T-cell (primary cell): ENCODE measurements around the gene GDF7. TPM values are rescaled to one million over a fixed set of nuclear protein-coding genes. Genes with fewer than 3 reads are reported as not detected.

Source experiments
- ATAC-seq, 4 experiments: fragments of 200-7000 bp in 3 of 4; fragments of 150-1000 bp in 1 of 4; cut with Tn5 transposase; replicated peaks in 1 of 4; 1 replicate in 3 of 4; 2 replicates in 1 of 4; pipeline ENCODE4 v1.10.0; 2021; ENCODE audit warnings: moderate library complexity in 3 of 4, mild to moderate bottlenecking in 2 of 4, moderate number of reproducible peaks in 1 of 4
- CTCF ChIA-PET, 2 donors: fragments of 300-600 bp; sonication (Branson Sonifier 250); formaldehyde crosslinking; loops; one replicate each; lab custom pipeline; 2022; ENCODE audit warnings: antibody characterized with exemption in 2 of 2; lab: Charles Lee
- POLR2A ChIA-PET, 2 donors: fragments of 300-600 bp; sonication (Branson Sonifier 250); formaldehyde crosslinking; loops; one replicate each; lab custom pipeline; 2022; ENCODE audit warnings: antibody characterized with exemption in 2 of 2; lab: Charles Lee
- DNase-seq, 35 experiments: peaks; one replicate each; pipeline versions ENCODE4 v3.0.0 to v3.0.0-alpha.2; 2013 to 2023
- H3K27ac ChIP-seq: one replicate; pipeline ENCODE4 v1.5.1; 2013; ENCODE audit warnings: low read length
- H3K27me3 ChIP-seq, 2 experiments: replicated peaks in 1 of 2; 1 replicate in 1 of 2; 2 replicates in 1 of 2; pipeline versions ENCODE4 v1.6.1 to v1.7.0; 2013; ENCODE audit warnings: low read length in 1 of 2, mixed read lengths in 1 of 2; ENCODE audit not compliant: control insufficient read depth in 2 of 2, insufficient read depth in 2 of 2; ENCODE audit errors: extremely low read depth in 1 of 2
- H3K36me3 ChIP-seq, 2 donors: 1 replicate in 1 of 2; 2 replicates in 1 of 2; pipeline versions ENCODE4 v1.6.1 to v1.7.0; 2013; ENCODE audit warnings: low read length in 1 of 2; ENCODE audit not compliant: control insufficient read depth in 2 of 2, insufficient read depth in 1 of 2; ENCODE audit errors: extremely low read depth in 1 of 2
- H3K4me1 ChIP-seq, 2 experiments: 1 replicate in 1 of 2; 2 replicates in 1 of 2; pipeline versions ENCODE4 v1.6.1 to v1.7.0; 2013; ENCODE audit warnings: low read length in 2 of 2, mixed read lengths in 1 of 2; ENCODE audit not compliant: insufficient read depth in 2 of 2, control insufficient read depth in 1 of 2; ENCODE audit errors: extremely low read depth in 1 of 2
- H3K4me3 ChIP-seq, 2 donors: 1 replicate in 1 of 2; 2 replicates in 1 of 2; pipeline versions ENCODE4 v1.5.1 to v1.7.0; 2013; ENCODE audit warnings: mild to moderate bottlenecking in 2 of 2, low read length in 1 of 2, moderate library complexity in 1 of 2; ENCODE audit not compliant: control insufficient read depth in 1 of 2; ENCODE audit errors: extremely low read depth in 1 of 2
- H3K9me3 ChIP-seq: 2 replicates; pipeline ENCODE4 v1.7.0; 2013
- H3K27ac Mint-ChIP-seq, 2 donors: one replicate each; pipeline ENCODE4 v1.8.0; 2020 to 2021; ENCODE audit warnings: mild to moderate bottlenecking in 2 of 2, mixed read lengths in 2 of 2
- H3K27me3 Mint-ChIP-seq, 2 donors: one replicate each; pipeline ENCODE4 v1.8.0; 2021 to 2022; ENCODE audit warnings: mixed read lengths in 2 of 2
- H3K36me3 Mint-ChIP-seq: one replicate; pipeline ENCODE4 v1.8.0; 2021; ENCODE audit warnings: mixed read lengths
- H3K4me1 Mint-ChIP-seq, 3 donors: one replicate each; pipeline ENCODE4 v1.8.0; 2020 to 2022; ENCODE audit warnings: mixed read lengths in 3 of 3, mild to moderate bottlenecking in 1 of 3
- H3K4me3 Mint-ChIP-seq, 3 donors: one replicate each; pipeline ENCODE4 v1.8.0; 2020 to 2022; ENCODE audit warnings: mild to moderate bottlenecking in 3 of 3, mixed read lengths in 3 of 3, moderate library complexity in 3 of 3
- H3K9me3 Mint-ChIP-seq, 3 donors: one replicate each; pipeline ENCODE4 v1.8.0; 2020 to 2022; ENCODE audit warnings: mixed read lengths in 3 of 3
- WGBS: methylation state at CpG from one replicate; pipeline ENCODE4 v1.1.5; 2013; ENCODE audit warnings: missing lambda C conversion rate; ENCODE audit not compliant: insufficient coverage; 5-methylcytosine and 5-hydroxymethylcytosine counted together
- total RNA-seq, 35 experiments: library from RNA in 6 of 35; stranded (reverse) in 6 of 35; fragments of 120-200 nt in 1 of 35; gene quantifications; one replicate each; pipeline versions ENCODE4 v1.2.1 to v1.2.4 and lab custom pipeline; 2013 to 2026

Gene GDF7
- total RNA-seq, 5 donors from 2014 or later (not counting 1 experiment from before 2014, with no cell fraction given) = 0.10 to 0.51 (median 0.16) TPM

DNA sequence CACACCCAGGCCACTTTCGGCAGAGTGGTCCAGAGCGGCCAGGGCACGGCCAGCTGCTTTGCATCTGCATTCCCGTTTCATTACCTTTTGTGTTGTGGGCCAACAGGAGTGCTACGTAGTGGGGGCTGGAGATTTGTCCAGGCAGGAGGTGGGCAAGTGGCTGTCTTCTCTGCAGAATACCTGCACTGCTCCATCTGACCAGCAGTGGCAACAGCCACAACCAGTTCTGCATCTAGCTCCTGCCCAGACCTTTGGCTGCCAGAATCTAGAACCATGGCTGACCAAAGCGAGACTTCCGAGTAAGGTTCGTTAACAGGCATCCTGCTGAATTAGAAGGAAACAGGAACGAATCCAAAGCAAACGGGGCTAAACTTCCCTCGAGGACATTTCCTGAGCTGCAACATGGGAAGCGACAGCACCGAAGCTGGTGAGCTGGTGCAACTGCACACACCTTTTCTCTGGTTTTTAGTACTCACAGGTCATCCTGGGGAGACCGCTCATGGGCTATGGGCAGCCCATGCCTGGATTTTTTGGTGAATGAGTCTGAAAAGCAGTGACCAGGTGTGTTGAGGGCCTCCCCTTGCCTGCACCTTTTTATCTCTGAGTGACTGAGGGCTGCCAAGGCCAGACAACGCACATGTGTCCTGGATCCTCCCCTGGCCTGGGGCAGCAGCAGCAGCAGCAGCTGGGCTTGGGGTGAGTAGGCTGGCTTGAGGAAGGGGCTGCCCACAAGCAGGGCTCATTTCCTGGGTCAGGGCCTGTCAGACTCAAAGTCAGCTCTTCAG, 10.5 kb downstream of the GDF7 start:
- Mint-ChIP-seq H3K36me3 (peaks cover 9% of the 10 kb centered on the region), H3K9me3 (no peaks in the 10 kb centered on the region), H3K4me3 (no peak overlapping the region), H3K27me3 (peaks cover 0 to 16% of the 10 kb centered on the region in 2 donors), H3K4me1 (peaks cover 0 to 6% (median 5%) of the 10 kb centered on the region in 3 donors), H3K27ac (no peak overlapping the region)
- Histone ChIP-seq H3K4me1 (no peaks in the 10 kb centered on the region), H3K4me3 (no peak overlapping the region), H3K27ac (no peak overlapping the region), H3K9me3 (no peaks in the 10 kb centered on the region), H3K27me3 (peaks cover 5 to 15% of the 10 kb centered on the region in 2 experiments), H3K36me3 (peaks cover 4 to 13% of the 10 kb centered on the region in 2 donors)
- CTCF ChIA-PET = interaction anchor here (0.6 to 1.2 kb wide), 4 partner anchors 15 to 146 kb away, joined by 3 to 6 read pairs (median 4); no protein-coding TSS in a partner anchor
- POLR2A ChIA-PET = interaction anchor here in 1 of 2 donors (0.7 kb wide), 1 partner anchor 22 kb away, joined by 3 read pairs; no protein-coding TSS in a partner anchor
- ATAC-seq = no peak
- 95% methylated on average over 15 of the region's 15 CpGs for WGBS
- no peak for DNase-seq

DNA sequence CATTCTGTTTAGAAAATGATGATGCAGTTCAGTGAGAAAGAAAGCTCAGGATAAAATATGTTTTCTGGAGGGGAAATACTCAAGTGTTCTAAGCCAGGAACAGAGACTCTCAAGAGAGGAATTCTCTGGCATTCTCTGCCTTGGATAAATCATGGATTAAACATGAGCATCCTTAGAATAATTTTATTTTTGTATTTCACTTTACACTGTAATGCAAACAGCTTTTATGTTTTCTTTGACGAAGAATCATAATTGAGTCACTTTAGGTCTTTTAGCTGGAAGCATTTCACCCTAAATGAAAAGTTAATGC, 11.1 kb downstream of the GDF7 start:
- Mint-ChIP-seq H3K36me3 (peaks cover 13% of the 10 kb centered on the region), H3K4me1 (peaks cover 0 to 9% (median 9%) of the 10 kb centered on the region in 3 donors), H3K9me3 (no peaks in the 10 kb centered on the region), H3K4me3 (no peak overlapping the region), H3K27ac (no peak overlapping the region), H3K27me3 (peaks cover 0 to 11% of the 10 kb centered on the region in 2 donors)
- H3K36me3 ChIP-seq = peaks cover 4 to 18% of the 10 kb centered on the region in 2 donors
- H3K9me3 ChIP-seq = no peaks in the 10 kb centered on the region
- no peak overlapping the region for H3K27ac ChIP-seq
- H3K27me3 ChIP-seq = peaks cover 3 to 11% of the 10 kb centered on the region in 2 experiments
- H3K4me3 ChIP-seq = no peak overlapping the region
- ChIA-PET POLR2A (interaction anchor here in 1 of 2 donors (0.7 kb wide), 1 partner anchor 51 kb away, joined by 3 read pairs; no protein-coding TSS in a partner anchor), CTCF (interaction anchor here (0.7 to 1.2 kb wide), 2 partner anchors 14 to 16 kb away, joined by 3 to 6 read pairs; no protein-coding TSS in a partner anchor)
- no peak for DNase-seq
- no peak for ATAC-seq
- no CpG with 5 or more reads among the region's 1 CpG for WGBS
- H3K4me1 ChIP-seq = no peaks in the 10 kb centered on the region

DNA sequence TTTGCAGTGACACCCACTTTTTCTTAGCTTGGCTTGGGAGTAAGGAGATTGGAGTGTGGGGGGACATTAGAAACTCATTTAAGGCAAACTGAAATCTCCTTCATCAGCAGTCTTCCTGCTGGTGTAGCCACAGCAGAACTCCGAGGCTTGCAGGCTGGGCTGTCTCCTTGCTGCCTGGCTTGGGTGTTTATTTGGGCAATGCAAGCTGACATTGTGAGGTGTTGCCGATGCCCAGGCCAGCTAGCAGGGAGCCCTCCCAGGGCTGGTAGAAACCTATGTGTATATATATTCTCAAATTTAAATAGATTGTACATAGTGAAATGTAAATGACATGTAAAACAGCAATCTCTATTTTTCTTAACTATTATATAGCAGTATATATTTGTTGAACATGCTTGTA, 11.8 kb downstream of the GDF7 start:
- POLR2A ChIA-PET = interaction anchor here in 1 of 2 donors (0.7 kb wide), 1 partner anchor 50 kb away, joined by 3 read pairs; no protein-coding TSS in a partner anchor
- Mint-ChIP-seq H3K27ac (no peak overlapping the region), H3K4me1 (peaks cover 0 to 11% (median 11%) of the 10 kb centered on the region in 3 donors), H3K36me3 (peaks cover 19% of the 10 kb centered on the region), H3K27me3 (peaks cover 0 to 4% of the 10 kb centered on the region in 2 donors), H3K4me3 (no peak overlapping the region), H3K9me3 (no peaks in the 10 kb centered on the region)
- Histone ChIP-seq H3K36me3 (peaks cover 4 to 18% of the 10 kb centered on the region in 2 donors), H3K4me1 (no peaks in the 10 kb centered on the region), H3K27me3 (peaks cover 0 to 9% of the 10 kb centered on the region in 2 experiments), H3K9me3 (no peaks in the 10 kb centered on the region), H3K27ac (no peak overlapping the region), H3K4me3 (no peak overlapping the region)
- no CpG with 5 or more reads among the region's 2 CpGs for WGBS
- no peak for ATAC-seq
- no peak for DNase-seq
- CTCF ChIA-PET = no interaction called here

DNA sequence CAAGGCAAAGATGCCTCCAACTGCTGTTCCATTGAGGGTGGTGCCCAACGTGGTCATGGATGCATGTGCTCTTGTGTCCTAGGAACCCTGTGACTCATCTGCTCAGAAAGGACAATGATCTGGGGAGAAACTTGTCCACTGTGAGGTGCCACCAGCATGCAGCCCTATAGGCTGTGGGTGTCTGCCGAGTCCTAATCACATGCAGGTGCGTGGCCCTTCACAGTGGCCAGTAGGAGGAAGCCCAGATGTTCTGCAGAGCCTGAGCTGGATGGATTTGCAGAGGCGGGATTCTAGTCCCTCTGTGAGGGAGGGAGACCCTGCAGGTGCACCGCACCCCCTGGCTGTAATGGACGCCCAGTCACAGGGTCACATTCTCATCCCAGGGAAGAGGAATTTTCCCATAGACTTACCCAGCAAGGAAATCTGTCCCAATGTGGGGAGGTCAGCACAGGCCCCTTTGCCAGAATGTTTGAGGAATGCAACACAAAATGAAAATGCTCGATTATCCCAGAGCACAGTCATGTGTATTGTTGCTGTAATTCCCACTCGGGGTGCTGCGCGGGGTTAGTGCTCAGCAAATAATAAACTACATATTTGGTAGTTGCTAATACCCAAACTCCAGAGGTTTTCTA, 13.9 kb downstream of the GDF7 start:
- H3K4me1 Mint-ChIP-seq = peaks cover 0 to 9% (median 5%) of the 10 kb centered on the region in 3 donors
- H3K4me3 ChIP-seq = no peak overlapping the region
- H3K36me3 ChIP-seq = peaks cover 4 to 30% of the 10 kb centered on the region in 2 donors
- H3K4me1 ChIP-seq = no peaks in the 10 kb centered on the region
- DNase-seq (no peak), ATAC-seq (no peak)
- H3K4me3 Mint-ChIP-seq = no peak overlapping the region
- no peak overlapping the region for H3K27ac Mint-ChIP-seq
- no peak overlapping the region for H3K27ac ChIP-seq
- H3K9me3 Mint-ChIP-seq = no peaks in the 10 kb centered on the region
- peaks cover 33% of the 10 kb centered on the region for H3K36me3 Mint-ChIP-seq
- WGBS = 96% methylated on average over 3 of the region's 10 CpGs
- H3K27me3 ChIP-seq = no peaks in the 10 kb centered on the region
- H3K27me3 Mint-ChIP-seq = no peaks in the 10 kb centered on the region
- POLR2A ChIA-PET = no interaction called here
- H3K9me3 ChIP-seq = no peaks in the 10 kb centered on the region
- CTCF ChIA-PET = no interaction called here

DNA sequence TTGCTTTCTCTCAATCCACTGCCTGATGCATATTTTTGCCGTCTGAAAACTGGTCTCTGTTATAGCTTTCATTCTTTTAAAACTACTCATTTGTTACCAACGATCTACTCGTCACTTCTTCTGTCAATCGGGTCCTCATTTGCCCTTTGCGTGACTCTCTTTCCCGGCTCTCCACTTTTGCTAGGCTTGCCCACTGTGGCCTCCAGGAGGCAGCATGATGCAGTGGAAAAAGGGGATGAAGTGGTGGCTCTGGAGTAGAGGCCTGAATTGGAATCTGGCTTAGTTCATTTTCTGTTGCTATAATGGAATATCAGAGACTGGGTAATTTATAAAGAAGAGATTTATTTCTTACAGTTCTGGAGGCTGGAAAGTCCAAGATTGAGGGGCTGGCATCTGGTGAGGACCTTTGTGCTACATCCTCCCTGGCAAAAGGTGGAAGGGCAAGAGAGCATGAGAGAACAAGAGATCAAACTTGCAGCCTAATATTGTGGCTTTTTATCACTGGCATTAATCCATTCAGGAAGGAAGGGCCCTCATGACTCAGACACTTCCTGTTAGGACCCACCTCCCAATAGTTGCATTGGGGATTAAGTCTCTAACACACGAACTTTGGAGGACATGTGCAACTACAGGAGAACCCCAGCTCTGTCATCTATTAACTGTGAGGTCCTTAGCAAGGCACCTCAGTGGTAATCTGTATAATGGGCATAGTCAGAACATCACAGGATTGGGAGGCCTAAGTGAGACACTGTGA, 15.4 kb downstream of the GDF7 start:
- peaks cover 4 to 41% of the 10 kb centered on the region in 2 donors for H3K36me3 ChIP-seq
- Mint-ChIP-seq H3K4me1 (peaks cover 0 to 9% (median 5%) of the 10 kb centered on the region in 3 donors), H3K27ac (no peak overlapping the region), H3K36me3 (peaks cover 46% of the 10 kb centered on the region), H3K27me3 (no peaks in the 10 kb centered on the region), H3K9me3 (no peaks in the 10 kb centered on the region), H3K4me3 (no peak overlapping the region)
- ChIA-PET POLR2A (interaction anchor here in 1 of 2 donors (0.8 kb wide), 1 partner anchor 9 kb away, joined by 3 read pairs; no protein-coding TSS in a partner anchor), CTCF (interaction anchor here (0.5 to 1.0 kb wide), 4 partner anchors 21 to 281 kb away, joined by 3 to 8 read pairs (median 3); no protein-coding TSS in a partner anchor)
- no peaks in the 10 kb centered on the region for H3K27me3 ChIP-seq
- no peak for ATAC-seq
- DNase-seq = no peak
- no peaks in the 10 kb centered on the region for H3K9me3 ChIP-seq
- H3K4me1 ChIP-seq = no peaks in the 10 kb centered on the region
- no peak overlapping the region for H3K27ac ChIP-seq
- 94% methylated on average over 3 of the region's 7 CpGs for WGBS
- H3K4me3 ChIP-seq = no peak overlapping the region
